ENCODE measurements around the gene GRK2.
A peak's percentile ranks its signal among the peaks of the same experiment; 100 is the strongest.

The GRK2 gene

GRCh38 chr11:67267188-67268080 lies 1.2 kb downstream of the GRK2 start:
- no peaks in the 10 kb centered on the region for H3K36me3 ChIP-seq (ENCODE audit: control insufficient read depth in 1 of 2, insufficient read depth in 2 of 2, low read length in 2 of 2)
- peak overlapping the region; percentile 84 for H3K27ac ChIP-seq (ENCODE audit: low read length)
- H3K4me1 ChIP-seq (ENCODE audit: control insufficient read depth in 1 of 2, insufficient read depth in 2 of 2, low read length in 2 of 2) = peaks cover 35 to 68% of the 10 kb centered on the region in 2 donors
- no peaks in the 10 kb centered on the region for H3K9me3 ChIP-seq (ENCODE audit: control insufficient read depth in 1 of 2, low read length in 2 of 2)
- no peaks in the 10 kb centered on the region for H3K27me3 ChIP-seq (ENCODE audit: low read depth, low read length)
- peak overlapping the region; percentile 78 to 86 for H3K4me3 ChIP-seq (ENCODE audit: low read depth in 1 of 2, low read length in 2 of 2)

DNA sequence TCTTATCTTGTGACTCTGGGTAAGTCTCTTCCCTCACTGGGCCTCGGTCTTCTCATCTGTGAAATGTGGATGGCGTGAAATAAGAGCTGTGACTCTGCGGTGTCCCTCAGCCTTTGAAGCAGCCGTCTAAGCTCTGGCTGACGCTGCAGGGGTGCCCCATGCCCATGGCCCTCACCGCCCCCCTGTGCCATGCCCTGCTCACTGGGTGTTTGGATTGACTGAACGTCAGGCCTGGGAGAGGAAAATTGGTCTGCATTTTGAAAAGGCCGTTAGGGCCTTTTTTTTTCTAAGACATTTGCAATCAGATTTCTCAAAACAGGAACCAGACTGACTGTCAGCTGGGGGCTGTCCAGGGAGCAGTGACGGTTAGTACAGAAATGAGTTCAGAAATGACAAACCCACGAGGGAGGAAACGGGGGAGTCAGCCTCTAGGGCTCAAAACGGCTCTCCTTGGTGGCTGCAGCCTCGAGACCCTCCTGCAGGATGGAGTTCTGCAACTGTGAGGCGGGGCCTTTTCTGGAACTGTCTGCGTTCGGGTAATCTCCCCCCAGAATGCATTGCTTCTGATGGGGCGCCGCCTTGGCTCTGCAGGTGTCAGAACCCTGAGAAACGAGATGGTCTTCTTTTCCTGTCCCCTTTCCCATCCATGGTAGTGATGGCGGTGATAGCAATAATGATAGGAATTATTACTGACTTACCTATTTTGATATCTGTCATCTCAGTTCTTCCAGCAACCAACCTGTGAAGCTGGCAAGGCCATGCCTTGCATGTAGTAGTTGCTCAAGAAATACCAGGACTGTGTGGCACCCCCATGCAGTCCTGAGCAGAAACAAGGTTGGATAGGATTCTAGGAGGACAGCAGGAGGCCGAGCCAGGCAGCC lies 2.0 kb downstream of the GRK2 start:
- Histone ChIP-seq H3K9me3 (ENCODE audit: control insufficient read depth in 1 of 2, low read length in 2 of 2) (no peaks in the 10 kb centered on the region), H3K27ac (ENCODE audit: low read length) (peak overlapping the region; percentile 84), H3K4me3 (ENCODE audit: low read depth in 1 of 2, low read length in 2 of 2) (peak overlapping the region; percentile 78 to 86), H3K36me3 (ENCODE audit: control insufficient read depth in 1 of 2, insufficient read depth in 2 of 2, low read length in 2 of 2) (no peaks in the 10 kb centered on the region), H3K4me1 (ENCODE audit: control insufficient read depth in 1 of 2, insufficient read depth in 2 of 2, low read length in 2 of 2) (peaks cover 35 to 68% of the 10 kb centered on the region in 2 donors), H3K27me3 (ENCODE audit: low read depth, low read length) (no peaks in the 10 kb centered on the region)

DNA sequence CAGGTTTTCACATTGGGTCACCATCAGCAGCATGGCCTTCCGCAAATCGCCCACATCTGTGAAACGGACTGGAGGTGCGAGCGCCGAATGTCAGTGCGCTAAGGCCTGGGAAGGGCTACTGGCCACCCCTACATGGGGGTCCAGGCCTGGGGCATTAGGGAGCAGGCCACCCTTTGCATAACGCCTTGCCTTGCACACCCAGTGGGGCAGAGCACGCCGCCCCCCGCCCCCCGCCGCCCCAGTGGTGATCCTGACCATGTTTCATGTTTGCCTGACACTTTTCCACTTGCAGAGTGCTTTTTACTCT lies 2.6 kb downstream of the GRK2 start:
- Histone ChIP-seq H3K27me3 (ENCODE audit: low read depth, low read length) (no peaks in the 10 kb centered on the region), H3K4me1 (ENCODE audit: control insufficient read depth in 1 of 2, insufficient read depth in 2 of 2, low read length in 2 of 2) (peaks cover 35 to 72% of the 10 kb centered on the region in 2 donors), H3K4me3 (ENCODE audit: low read depth in 1 of 2, low read length in 2 of 2) (peak overlapping the region; percentile 51 to 55), H3K36me3 (ENCODE audit: control insufficient read depth in 1 of 2, insufficient read depth in 2 of 2, low read length in 2 of 2) (no peaks in the 10 kb centered on the region), H3K27ac (ENCODE audit: low read length) (peak overlapping the region; percentile 88), H3K9me3 (ENCODE audit: control insufficient read depth in 1 of 2, low read length in 2 of 2) (no peaks in the 10 kb centered on the region)

DNA sequence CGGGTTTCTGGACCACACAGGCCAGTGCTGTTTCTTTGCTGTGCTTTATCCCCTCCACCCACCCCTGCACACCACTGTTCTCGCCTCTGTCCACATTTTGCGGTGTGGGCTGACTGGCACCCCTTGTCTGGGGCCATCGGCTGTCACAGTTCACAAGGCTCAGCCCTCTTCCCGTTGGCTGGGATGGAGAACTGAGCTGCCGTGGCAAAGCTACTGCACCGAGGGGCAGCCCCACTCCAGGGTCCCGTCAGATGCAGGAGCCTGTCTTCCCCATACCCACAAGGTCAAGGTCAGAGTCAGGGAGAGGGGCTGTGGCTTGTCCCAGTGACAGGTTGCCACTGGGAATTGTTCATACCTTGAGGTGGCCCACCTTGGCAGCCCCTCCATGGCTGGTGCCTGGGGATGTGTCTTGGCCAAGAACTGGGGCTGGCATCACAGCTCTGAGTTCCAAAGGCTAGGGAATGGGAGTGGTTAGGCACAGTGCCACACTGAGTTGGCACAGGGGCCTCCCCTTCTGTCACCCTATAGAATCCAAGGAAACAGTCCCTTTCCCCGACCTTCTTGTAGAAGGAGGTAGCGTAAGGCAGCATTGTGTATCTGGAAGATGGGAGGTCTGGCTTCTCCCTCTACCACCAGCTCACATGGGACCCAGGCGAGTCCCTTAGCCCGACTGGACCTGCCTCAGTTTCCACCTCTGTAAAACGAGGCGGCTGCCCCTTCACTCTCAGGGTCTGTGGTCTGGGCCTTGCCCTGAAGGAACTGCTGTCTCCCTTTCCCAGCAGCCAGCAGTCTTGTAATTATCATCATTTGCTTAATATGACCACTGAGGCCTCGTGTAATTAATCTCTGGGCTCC lies 3.4 kb downstream of the GRK2 start:
- Histone ChIP-seq H3K9me3 (ENCODE audit: control insufficient read depth in 1 of 2, low read length in 2 of 2) (no peaks in the 10 kb centered on the region), H3K36me3 (ENCODE audit: control insufficient read depth in 1 of 2, insufficient read depth in 2 of 2, low read length in 2 of 2) (no peaks in the 10 kb centered on the region), H3K4me1 (ENCODE audit: control insufficient read depth in 1 of 2, insufficient read depth in 2 of 2, low read length in 2 of 2) (peaks cover 35 to 79% of the 10 kb centered on the region in 2 donors), H3K27ac (ENCODE audit: low read length) (peak overlapping the region; percentile 88), H3K27me3 (ENCODE audit: low read depth, low read length) (no peaks in the 10 kb centered on the region), H3K4me3 (ENCODE audit: low read depth in 1 of 2, low read length in 2 of 2) (peak overlapping the region; percentile 51 to 55)

GRCh38 chr11:67270256-67271204 lies 4.3 kb downstream of the GRK2 start:
- H3K4me3 ChIP-seq (ENCODE audit: low read depth in 1 of 2, low read length in 2 of 2) = peak overlapping the region; percentile 51 to 55
- no peaks in the 10 kb centered on the region for H3K36me3 ChIP-seq (ENCODE audit: control insufficient read depth in 1 of 2, insufficient read depth in 2 of 2, low read length in 2 of 2)
- peak overlapping the region; percentile 88 for H3K27ac ChIP-seq (ENCODE audit: low read length)
- H3K27me3 ChIP-seq (ENCODE audit: low read depth, low read length) = no peaks in the 10 kb centered on the region
- H3K9me3 ChIP-seq (ENCODE audit: control insufficient read depth in 1 of 2, low read length in 2 of 2) = no peaks in the 10 kb centered on the region
- H3K4me1 ChIP-seq (ENCODE audit: control insufficient read depth in 1 of 2, insufficient read depth in 2 of 2, low read length in 2 of 2) = peaks cover 37 to 88% of the 10 kb centered on the region in 2 donors

DNA sequence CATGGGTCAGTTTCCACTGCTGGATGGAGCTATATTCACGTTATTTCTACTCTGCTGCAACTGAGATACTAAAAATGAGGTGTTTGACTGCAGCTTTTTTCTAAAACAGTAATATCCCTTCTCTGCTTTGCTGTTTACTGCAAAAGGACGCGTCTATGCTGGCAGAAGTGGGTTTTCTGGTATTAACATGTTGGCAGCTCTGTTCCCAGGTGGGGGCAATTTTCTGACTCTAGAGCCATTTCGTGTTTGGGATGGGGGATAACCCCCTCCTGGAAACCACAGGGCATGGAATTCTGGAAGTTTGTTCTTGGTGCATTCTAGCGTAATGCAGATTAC lies 4.9 kb downstream of the GRK2 start:
- peak overlapping the region in 1 of 2 donors; percentile 55 for H3K4me3 ChIP-seq (ENCODE audit: low read depth in 1 of 2, low read length in 2 of 2)
- no peaks in the 10 kb centered on the region for H3K36me3 ChIP-seq (ENCODE audit: control insufficient read depth in 1 of 2, insufficient read depth in 2 of 2, low read length in 2 of 2)
- no peaks in the 10 kb centered on the region for H3K9me3 ChIP-seq (ENCODE audit: control insufficient read depth in 1 of 2, low read length in 2 of 2)
- H3K27ac ChIP-seq (ENCODE audit: low read length) = peak overlapping the region; percentile 88
- H3K4me1 ChIP-seq (ENCODE audit: control insufficient read depth in 1 of 2, insufficient read depth in 2 of 2, low read length in 2 of 2) = peaks cover 39 to 91% of the 10 kb centered on the region in 2 donors
- H3K27me3 ChIP-seq (ENCODE audit: low read depth, low read length) = no peaks in the 10 kb centered on the region

- no peaks in the 10 kb centered on the region for H3K36me3 ChIP-seq (ENCODE audit: control insufficient read depth in 1 of 2, insufficient read depth in 2 of 2, low read length in 2 of 2)
- no peaks in the 10 kb centered on the region for H3K27me3 ChIP-seq (ENCODE audit: low read depth, low read length)
- peaks cover 43 to 96% of the 10 kb centered on the region in 2 donors for H3K4me1 ChIP-seq (ENCODE audit: control insufficient read depth in 1 of 2, insufficient read depth in 2 of 2, low read length in 2 of 2)
- no peaks in the 10 kb centered on the region for H3K9me3 ChIP-seq (ENCODE audit: control insufficient read depth in 1 of 2, low read length in 2 of 2)
- peak overlapping the region in 1 of 2 donors; percentile 22 for H3K4me3 ChIP-seq (ENCODE audit: low read depth in 1 of 2, low read length in 2 of 2)
- peak overlapping the region; percentile 14 for H3K27ac ChIP-seq (ENCODE audit: low read length)
Measured at GRCh38 chr11:67271541-67272284, 5.4 kb downstream of the GRK2 start.

DNA sequence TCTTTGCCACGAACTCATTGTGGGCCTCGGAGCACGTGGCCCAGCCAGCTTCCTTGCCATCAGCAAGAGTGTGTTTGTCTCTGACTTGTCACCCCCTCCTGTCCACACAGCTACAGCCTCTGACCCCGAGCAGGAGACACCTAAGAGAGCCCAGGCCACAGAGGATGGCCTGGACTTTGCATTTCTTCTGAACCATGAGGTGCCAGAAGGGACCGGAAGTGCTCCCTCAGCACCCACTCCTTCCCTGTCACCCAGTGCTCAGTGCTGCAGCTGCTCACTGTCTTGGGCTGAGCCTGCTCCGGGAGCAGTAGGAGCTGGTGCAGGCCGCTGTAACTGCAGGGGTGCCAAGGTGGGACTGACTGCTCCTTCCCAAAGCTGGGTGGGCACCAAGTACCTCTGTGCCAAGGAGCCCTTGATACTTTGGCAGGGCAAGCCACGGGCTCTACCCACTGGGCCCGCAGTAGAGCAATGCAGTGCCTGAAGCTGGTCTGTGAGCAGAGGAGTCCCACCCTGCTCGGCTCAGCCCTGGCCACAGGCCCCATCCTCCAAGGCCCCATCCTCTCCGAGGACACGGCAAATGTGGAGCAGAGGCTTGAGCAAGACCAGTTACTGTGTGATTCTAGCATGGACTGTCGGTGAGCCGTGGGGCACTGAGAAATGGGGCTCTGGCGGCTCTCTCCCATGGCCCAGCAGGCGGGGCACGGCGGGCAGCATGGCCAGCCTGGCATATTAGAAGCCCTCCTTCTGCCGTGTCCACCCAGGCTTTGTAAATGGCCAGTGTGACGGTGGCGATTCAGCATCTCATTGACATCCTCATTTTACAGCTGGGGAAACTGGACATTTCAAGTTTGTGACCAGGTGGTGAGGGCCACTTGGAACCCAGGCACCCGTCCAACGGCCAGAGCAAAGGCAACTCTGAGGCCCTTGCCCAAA lies 6.3 kb downstream of the GRK2 start:
- H3K9me3 ChIP-seq (ENCODE audit: control insufficient read depth in 1 of 2, low read length in 2 of 2) = no peaks in the 10 kb centered on the region
- H3K4me3 ChIP-seq (ENCODE audit: low read depth in 1 of 2, low read length in 2 of 2) = peak overlapping the region in 1 of 2 donors; percentile 22
- H3K4me1 ChIP-seq (ENCODE audit: control insufficient read depth in 1 of 2, insufficient read depth in 2 of 2, low read length in 2 of 2) = peaks cover 43 to 99% of the 10 kb centered on the region in 2 donors
- no peaks in the 10 kb centered on the region for H3K36me3 ChIP-seq (ENCODE audit: control insufficient read depth in 1 of 2, insufficient read depth in 2 of 2, low read length in 2 of 2)
- H3K27ac ChIP-seq (ENCODE audit: low read length) = peak overlapping the region; percentile 29
- no peaks in the 10 kb centered on the region for H3K27me3 ChIP-seq (ENCODE audit: low read depth, low read length)

DNA sequence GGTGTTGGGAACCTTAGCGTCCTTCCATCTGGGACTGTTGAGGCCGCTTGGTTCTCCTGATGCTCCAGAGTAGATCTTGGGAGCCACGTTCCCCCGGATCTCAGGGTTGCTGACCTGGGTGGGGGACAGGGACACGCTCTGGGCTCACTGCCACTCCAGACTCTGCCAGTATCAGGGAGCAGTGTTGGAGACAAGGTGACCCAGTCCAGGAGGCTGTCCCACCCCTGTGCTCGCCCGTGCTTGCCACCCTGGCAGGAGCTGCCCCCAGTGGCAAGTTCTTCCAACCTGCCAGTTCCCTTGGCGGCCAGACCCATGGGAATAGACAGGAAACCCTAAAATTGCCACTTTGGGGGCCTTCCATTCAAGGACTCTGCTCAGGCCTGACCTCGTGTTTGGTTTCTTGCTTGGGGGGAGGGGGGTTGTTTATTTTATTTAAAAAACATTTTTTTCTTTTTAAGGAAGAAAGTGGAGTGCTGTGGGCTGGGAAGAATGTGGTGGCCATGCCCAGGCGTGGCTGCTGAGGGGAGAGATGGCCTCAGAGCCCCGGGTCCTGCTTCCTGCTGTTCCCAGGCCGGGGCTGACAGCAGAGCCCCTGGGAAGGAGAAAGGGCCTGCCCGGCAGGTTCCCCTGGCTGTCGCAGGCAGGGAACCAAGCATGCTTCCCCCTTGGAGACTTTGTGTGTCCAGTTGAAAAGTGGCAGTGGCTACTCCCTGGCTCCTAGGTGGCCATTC lies 7.2 kb downstream of the GRK2 start:
- peaks cover 43 to 99% of the 10 kb centered on the region in 2 donors for H3K4me1 ChIP-seq (ENCODE audit: control insufficient read depth in 1 of 2, insufficient read depth in 2 of 2, low read length in 2 of 2)
- H3K36me3 ChIP-seq (ENCODE audit: control insufficient read depth in 1 of 2, insufficient read depth in 2 of 2, low read length in 2 of 2) = no peaks in the 10 kb centered on the region
- H3K27ac ChIP-seq (ENCODE audit: low read length) = peak overlapping the region; percentile 29
- no peak overlapping the region for H3K4me3 ChIP-seq (ENCODE audit: low read depth in 1 of 2, low read length in 2 of 2)
- H3K9me3 ChIP-seq (ENCODE audit: control insufficient read depth in 1 of 2, low read length in 2 of 2) = no peaks in the 10 kb centered on the region
- no peaks in the 10 kb centered on the region for H3K27me3 ChIP-seq (ENCODE audit: low read depth, low read length)

Measured in muscle layer of duodenum (tissue), 2 donors.